Activated CD4-positive, alpha-beta T cell treated with anti-CD3 and anti-CD28 coated beads for 48 hours (primary cell): ENCODE measurements around the gene STXBP6.
A peak's percentile ranks its signal among the peaks of the same experiment; 100 is the strongest.

Source experiments
- DNase-seq: peaks from one replicate; pipeline ENCODE4 v3.0.0-alpha.2; 2020

Gene STXBP6

DNA sequence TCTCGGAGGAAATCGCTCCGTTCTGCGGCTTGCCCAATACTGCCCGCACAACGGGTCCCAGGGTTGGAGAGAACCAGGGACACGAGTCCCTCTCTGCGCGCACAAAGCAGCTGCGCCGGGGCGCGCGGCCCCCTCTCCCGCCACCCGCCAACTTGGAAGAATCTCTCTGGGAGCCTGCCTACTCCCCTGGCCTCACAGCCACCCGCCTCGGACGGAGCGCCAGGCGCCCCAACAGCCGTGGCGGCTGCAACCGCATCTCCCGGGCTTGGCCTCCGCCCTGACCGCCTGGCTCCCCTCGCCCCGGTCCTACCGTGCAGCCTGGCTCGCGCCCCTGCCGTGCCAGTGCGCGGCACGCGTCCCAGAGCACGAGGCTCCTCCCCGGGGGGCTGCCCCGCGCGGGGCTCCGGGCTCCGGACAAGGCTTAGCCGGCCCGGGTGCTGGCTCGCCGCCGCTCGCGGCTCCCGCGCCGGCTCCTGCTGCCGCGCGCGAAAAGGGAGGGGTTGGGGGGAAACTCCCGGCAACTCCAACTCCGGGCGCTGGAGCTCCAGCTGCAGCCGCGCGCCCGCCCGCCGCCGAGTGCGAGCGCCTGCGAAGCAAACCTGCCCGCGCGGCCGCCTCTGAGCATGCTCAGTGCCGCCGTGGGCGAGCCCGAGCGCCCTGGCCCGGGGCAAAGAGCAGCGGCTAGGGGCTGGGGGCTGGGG is at the start of gene STXBP6:
TSS of gene STXBP6 (minus strand) at position 580 of the 701 bp plus-strand sequence. CDS start 75,329 bp downstream, outside the sequence.
- DNase-seq: peak; percentile 34

DNA sequence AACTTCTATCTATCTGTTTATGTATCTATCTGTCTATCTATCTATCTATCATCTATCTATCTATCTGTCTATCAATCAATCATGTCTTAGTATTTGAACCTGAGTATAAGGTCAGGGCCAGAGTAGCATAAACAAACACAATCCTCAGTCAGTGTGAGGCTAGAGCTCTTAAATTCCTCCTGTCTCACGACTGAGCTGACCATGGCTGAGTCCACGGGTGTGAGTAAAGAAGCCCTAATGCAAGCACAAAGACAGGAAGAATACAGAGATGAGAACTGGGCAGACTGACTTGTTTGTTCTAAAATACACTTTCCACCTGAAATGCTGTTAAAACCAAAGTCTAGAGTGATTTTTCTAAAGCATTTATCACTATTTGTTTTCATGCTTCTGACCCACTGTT is 47.2 kb upstream of the STXBP6 start:
- DNase-seq: no peak

DNA sequence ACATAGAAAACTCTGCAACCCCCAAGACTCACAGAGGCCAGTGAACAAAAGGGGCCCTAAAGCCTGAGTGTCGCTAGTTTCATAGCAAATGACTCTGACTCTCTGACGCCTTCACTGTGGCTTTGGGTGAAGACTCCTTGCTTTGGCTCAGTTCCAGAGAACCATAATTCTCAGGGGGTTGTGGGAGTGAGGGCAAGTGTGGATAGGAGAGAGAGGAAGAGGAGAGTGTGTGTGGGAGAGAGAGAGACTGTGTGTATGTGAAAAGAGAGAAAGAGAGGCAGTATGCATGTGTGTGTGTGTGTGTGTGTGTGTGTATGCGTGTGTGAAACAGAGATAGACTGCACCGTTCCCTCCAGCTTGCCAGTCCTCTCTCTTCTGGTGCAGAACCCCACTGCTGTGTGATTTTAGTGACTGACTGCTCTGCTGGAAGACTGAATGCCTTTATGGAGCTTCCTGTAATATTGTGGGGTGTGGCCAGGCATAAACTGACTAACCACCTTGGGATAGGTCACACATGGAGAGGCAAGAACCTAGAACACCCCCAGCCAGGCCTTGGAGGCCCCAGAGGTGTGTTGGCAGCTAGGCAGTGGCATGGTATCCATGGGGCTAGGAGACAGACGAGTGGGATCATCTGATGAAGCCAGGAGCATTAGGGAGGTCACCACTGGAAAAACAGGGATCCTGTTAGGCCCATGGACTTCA is 45.9 kb upstream of the STXBP6 start:
- no peak for DNase-seq

DNA sequence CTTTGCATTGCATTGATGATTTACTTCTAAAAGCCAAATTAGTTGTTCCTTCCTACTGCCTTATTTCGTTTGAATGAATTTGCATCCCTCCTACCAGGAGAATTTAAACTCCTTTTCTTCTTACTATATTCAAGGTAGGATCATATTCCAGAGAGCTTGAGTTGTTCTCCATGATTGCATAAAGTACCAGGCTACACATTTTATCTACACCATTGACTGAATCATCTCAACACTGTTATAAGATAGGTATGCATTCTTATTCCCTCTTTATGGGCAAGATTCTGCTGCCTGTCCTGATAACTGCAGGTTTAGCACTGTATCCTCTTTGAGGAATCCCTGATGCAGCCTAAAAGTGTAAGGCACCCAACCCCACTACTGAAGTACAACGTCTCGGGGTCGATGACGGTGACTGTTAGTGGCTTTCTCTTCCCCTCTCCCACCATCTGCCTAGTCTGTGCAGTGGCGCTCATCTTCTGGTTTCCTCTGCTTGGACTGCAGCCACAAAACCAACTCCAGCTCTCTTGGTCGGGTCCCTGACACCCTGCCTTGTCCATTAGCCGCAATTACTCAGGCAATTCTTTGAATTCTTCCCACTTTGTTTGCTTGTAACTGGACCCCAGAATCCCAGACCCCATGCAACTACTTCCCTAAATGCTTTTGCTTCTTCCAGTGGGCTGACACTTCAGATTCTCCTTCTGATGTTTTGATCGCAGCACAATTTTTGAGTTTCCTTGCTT is 44.4 kb upstream of the STXBP6 start:
- DNase-seq: no peak

DNA sequence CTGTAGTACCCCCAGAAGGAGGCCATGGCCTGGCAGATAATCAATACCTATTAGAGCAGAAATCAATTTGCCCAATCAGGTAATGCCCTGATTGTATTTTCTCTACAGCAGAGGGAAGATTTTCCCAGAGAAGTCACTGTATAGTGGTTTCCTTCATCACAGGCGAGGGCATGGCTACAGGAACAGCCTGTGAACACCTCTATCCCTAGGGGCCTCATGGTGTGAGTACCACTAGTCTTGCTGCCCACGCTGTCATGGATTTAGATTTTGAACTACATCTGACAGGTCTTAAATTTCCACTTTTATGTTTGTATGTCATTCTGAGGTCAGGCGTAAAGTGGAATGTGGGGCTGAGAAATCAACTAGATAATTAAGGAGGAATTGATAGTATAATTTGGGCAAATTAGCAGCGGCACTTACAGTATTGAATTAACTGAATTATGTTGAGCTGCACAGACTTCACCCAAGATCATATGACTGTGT is 42.4 kb upstream of the STXBP6 start:
- DNase-seq: no peak

DNA sequence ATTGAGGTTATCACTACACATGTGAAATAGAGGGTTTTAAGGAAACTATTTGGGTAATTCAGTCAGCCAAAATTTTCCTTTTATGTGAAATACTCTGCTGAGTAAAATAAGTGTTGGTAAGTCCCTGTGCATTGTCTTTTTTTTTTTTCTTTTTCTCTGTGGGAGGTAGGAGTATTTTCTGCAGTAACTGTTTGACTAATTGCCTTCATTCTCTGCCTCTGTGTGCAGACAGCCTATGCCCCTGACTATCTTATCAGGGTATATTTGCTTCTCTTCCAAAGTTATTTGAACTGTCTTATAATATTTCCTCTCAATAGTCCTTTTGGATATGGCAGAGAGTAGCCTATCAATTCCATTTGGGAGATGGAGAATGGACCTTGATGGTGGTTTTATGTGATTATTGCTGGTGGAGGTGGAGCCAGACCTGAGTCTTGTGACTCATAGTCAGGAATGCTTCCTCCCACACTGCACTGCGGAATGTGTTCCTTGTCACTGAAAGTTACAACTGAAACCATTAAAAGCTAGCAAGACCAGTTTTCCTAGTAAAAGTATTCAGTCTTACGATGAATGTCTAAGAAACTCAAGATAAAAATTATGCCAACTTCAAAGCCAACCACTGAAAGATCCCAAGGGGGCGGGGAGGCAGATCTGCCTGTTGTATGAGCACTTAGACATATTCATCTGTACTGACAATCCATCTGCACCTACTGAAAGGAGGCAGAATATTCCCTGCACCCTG is 40.9 kb upstream of the STXBP6 start:
- no peak for DNase-seq

DNA sequence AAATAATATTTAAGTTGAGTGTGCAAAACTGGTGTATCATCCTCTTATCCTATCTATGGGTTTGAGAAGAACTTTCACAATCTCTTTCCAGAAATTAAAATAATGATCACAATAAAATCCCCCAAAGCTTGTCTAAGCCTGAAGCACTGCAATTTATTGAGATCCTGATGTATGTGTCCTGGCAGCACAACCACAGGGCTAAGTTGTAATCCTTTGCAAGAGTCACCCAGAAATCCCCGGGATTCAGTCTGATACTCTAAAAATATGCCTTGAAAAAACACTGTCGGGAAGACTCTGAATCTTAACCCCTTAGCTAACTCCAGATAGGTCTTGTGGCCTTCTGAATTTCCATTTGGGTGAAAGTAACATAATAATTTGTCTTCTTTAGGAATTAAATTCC is 40.3 kb upstream of the STXBP6 start:
- DNase-seq: no peak

DNA sequence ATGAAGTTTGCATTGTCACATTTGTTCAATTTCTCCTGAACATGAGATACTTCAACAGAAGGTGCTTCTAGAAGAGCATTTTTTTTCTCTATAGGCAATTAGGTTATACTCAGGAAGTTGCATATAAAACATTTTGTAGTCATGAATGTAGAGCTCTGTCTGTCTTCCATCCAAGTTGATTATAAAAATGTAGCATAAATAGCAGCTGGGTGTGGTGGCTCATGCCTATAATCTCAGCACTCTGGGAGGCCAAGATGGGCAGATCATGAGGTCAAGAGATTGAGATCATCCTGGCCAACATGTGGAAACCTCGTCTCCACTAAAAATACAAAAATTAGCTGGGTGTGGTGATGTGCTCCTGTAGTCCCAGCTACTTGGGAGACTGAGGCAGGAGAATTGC is 39.5 kb upstream of the STXBP6 start:
- no peak for DNase-seq

DNA sequence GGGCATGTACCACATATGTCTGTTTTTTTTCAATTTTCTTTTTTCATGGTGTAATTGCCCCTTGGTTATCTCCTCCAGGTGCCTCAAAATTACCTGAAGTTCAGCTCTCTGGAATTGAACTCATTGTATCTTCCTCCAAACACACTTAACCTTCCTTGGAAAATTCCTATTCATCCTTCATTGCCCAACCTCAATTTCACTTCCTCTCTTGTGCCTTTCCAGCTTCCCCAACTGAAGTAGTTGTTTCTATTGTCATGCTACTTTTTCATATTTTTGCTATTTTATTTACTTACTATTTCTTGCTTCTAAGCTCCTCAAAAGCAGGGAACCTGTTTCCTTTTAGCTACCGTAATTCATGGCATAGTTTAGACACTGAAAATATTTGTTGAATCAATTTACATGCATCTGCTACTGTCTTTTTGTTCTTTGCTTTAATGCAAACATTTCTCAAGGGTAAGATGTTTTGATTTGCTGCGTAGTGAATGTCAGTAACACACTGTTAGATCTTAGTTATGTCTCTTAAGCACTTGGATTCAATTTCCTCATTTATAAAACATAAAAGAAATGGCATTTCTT is 37.0 kb upstream of the STXBP6 start:
- DNase-seq: no peak

DNA sequence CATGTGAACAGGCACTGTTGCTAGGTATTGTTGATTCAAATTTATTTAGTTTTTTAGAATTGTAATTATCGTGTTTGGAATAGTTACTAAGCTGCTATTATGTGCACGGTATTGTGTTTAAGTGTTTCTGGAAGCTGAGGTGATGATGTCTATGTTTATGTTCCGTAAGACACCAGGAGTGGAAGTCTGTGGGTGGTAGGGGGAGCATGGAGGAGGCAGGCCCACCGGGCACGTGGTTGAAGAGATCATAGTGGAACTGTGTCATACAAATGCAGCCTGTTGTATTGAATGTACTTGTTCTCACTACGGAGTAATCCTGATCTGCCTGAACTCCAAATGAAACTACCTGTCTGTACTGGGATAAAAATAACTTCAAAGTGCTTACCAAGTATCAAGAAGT is 36.1 kb upstream of the STXBP6 start:
- DNase-seq: no peak

DNA sequence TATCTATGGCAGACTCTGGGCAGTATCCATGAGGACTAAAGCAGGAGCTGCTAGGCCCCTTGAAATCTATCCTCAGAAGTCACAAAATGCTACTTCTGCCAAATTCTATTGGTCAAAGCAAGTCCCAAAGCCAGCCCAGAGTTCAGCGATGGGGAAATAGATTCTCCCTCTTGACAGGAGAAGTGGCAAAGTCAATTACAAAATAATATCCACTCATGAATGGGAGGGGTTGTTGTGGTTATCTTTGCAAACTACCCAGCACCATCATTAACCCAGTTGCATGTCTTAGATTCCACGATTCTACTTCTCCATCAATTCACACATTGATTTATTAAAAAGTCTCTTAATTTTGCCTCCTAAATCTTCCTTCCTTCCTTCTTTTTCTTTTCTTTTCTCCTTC is 30.7 kb upstream of the STXBP6 start:
- no peak for DNase-seq

DNA sequence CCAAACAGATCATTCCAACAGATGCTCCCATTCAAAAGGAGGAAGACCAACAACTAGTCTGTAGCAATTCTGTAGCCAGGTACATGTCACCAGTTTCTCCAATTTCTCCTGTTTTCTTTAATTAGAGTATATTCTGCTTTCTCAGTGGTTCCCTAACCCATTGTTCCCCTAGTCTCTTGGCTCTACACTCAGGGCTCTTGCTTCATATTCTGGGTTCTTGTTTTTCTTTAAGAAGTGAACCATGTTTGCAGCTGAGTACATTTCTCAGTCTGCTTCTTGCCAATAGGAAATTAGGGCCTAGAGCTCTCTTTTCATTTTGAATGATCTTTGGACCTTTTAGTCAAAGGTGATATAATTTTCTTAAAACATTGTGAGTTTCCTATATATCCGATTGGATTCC is 29.4 kb upstream of the STXBP6 start:
- no peak for DNase-seq

DNA sequence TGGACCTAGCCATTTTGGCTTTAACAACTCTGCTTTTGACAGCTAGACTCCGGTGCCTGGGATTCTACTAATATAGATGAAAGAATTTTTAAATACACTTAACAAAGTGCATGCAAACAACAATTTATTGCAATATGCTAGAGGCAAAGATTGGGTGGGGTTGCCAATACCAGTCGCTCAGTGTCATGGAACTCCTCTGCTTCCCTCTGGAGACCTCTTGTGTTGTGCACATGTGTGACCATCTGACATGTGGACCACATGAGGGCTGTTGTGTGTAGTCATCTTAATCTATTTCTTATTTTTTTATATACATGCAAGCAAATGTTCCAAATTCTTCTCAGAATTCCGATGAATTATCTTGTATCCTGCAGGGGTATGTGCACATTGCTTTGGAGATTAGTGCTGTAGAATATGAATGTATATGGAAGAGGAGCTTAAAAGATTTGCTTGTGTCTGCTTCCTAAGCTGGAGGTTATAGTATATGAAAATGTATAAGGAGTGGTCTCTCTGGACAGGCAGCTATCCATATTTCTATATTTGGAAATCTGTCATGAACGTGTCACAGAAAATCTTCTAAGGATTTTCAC is 24.2 kb upstream of the STXBP6 start:
- DNase-seq: no peak

DNA sequence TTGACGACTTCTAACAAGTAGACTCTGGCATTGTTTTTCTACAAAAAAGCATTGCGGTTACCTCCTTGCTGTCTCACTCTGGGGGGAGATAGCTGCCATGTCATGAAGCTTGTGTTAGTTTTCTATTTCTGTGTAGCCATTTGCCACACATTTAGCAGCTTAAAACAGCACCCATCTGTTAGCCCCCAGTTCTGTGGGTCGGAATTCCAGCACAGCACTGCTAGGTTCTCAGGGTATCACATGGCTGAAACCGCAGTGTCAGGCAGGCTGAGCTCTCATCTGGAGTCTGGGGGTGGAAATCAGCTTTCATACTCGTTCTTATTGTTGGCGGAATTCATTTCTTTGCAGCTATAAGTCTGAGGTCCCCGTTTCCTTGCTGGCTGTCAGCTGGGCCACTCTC is 19.9 kb upstream of the STXBP6 start:
- DNase-seq: no peak

DNA sequence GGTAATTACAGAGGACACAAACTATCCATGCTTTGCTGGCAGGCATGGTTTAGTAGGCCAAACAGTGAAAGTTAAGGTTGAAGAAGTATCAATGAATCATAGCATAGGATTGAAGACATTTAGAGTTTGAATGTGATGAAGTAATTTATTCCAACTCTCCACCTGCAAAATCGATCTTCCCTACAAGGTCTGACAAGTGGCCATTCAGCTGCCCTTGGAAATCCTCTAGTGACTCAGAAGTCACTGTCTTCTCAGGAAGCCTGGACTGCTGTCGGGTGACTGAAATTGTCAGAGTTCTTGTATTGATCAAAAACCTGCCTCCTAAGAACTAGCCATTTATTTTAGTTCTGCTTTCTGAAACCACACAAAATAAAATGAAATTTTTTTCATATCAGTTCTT is 17.7 kb upstream of the STXBP6 start:
- DNase-seq: no peak

DNA sequence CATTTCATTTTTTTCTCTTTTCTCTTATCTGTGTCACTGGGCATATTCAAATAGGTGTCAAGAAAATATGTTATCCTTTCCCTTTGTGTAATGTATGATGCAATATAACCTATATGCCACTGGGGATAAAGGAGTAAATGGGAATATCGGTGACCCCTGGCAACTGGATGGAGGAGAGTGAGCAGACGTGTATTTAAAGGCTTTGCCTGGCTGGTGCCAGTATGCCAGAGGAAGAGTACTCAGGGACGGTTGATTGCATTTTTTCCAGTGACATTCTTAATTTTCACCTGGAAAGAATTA is 12.0 kb upstream of the STXBP6 start:
- no peak for DNase-seq

DNA sequence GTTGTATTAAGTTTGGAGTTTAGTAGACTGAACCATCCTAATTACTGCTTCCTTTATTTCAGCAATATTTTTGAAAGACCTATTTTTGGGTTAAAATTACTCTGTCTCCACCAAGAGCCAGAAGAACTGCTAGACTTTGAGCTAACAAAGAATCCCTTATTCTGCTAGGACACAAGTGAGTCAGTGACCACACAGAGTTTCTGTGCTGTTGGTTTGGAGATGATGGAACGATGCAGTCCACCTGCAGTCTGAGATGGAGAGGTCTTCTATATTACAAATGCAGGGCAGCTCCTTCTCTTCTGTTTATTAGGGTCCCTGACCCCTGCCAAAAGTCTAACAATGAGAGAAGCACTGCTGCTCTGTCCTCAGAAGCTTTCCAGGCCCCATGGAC is 6.7 kb upstream of the STXBP6 start:
- no peak for DNase-seq

DNA sequence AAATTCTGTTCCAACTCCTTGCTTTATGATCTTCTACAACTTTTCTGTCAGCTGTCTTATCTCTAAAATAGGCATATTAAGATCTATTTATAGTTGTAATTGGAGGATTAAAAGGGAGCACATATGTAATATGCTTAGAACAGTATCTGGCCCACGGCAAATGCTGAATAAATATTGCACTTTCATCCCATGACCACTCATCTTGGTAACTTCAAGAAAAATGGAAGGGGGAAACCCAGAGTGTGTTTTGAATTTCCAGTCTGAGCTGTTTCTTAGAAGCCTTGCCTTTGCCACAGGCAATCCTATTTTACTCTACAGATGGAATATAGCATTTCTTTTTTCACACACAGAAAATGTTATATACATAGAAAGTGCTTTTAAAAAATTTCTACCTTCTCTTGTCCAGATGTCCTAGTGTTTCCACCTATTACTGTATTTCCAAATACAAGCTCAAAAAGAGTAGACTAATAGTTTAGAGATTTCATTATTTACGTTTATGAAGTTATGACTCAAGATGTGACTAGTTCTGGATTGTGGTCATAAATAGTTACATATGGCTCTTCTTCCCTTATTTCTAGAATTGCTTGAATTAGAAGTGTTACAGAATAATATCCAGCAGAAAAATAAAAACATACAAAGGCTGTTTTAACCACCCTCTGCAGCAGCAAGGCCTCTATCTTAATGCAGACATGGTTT is 6.2 kb upstream of the STXBP6 start:
- no peak for DNase-seq

DNA sequence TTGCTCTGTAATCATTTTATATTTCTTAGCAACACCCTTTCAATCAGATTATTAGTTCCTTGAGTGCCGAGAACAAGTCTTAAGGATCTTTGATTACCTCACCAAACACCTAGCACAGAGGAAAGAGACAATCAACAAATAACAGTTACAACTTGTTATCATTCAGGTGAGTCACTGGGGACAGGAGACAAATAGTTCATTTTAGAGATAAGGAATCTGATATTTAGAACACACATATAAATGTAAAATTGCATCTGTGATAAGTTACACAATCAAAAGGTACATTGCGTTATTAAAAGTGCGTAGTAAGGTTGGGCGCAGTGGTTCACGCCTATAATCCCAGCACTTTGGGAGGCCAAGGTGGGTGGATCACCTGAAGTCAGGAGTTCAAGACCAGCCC is 5.1 kb upstream of the STXBP6 start:
- DNase-seq: no peak

DNA sequence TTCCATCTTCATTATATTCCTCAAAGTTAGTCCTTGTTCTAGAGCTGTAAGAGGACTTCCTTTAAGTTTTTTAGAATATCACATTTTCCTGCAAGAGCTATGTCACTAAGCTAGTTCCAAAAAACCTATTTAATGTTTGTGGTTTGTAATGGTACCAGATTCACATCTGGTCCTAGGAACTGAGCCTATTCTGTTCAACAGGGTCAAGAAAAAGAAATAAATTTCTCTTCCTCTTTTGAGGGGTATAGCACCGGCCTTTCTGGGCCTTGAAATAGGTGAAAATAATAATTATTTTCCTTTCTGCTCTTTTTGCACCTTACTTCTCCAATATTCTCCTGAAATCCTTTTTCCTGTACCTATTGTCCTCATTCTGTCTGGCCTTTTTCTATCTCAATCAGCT is 3.6 kb upstream of the STXBP6 start:
- no peak for DNase-seq

DNA sequence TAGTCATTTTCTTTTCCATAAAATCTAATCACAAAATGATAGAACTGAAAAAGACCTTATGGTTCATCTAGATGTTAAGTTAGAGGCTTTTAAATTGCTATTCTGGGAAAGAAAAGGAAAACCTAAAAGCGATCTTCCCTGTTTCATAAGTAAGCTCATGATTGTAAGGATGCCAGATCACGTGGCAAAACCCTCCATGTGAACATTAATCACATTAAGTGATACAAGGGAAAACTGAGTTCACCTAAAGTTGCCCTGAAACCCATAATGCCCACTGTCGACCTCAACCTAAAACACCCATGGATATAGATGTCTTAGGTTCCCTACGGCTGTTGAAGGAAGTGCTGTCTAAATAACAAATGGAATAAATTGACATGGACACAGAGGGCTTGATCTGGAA is 3.0 kb upstream of the STXBP6 start:
- DNase-seq: no peak

DNA sequence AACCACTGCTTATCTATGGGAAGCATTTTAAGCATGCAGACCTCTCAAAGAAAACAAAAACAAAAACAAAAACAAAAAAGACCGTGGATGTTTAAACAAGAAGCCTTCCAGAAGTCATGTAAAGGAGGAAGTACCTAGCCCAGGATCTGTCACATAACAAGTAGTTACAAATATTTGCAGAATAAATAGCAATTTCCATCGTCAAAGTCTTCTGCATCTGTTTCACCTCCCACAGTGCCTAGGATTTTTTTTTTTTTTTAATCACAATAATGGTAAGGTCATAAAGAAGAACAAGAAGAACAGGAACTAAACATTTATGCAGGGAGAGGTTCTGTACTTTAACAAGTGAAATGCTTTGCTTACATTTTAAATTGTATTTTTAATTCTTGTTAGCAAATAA is 2.4 kb upstream of the STXBP6 start:
- no peak for DNase-seq
